Left cardiac atrium (tissue), 4 donors: Measurements from ENCODE around the gene POU5F2. TPM values are rescaled to one million over a fixed set of nuclear protein-coding genes. Genes with fewer than 3 reads are reported as not detected.
A peak's percentile ranks its signal among the peaks of the same experiment; 100 is the strongest.

Source experiments
- ATAC-seq, 2 donors: fragments of 200-7000 bp; cut with Tn5 transposase; one replicate each; pipeline ENCODE4 v1.9.1; 2020; ENCODE audit warnings: mild to moderate bottlenecking in 2 of 2, moderate library complexity in 2 of 2
- DNase-seq: peaks from one replicate; pipeline ENCODE4 v3.0.0-alpha.2; 2020
- intact Hi-C, 2 donors: fragments of 100-400 bp; cut with DNase I; formaldehyde crosslinking; loops; one replicate each; pipeline versions ENCODE4 v1.14.1 to v1.15.1; 2022 to 2023
- total RNA-seq, 2 donors: library from RNA; stranded (reverse); fragmentation: NEBNext Ultra II Directional; extraction: Animal tissue kit (Norgen Biotek cat#: 25700); gene quantifications; one replicate each; pipeline ENCODE4 v1.2.1, GENCODE V29; 2021
- donor health status: DM: no; HTN: yes; CAD: no.
- donor health status: DM: no; HTN: yes; CAD: no; lungs with severe emphysema.
- donor health status: DM: yes; HTN: yes; CAD: no.
- donor health status: Dilated cardiomyopathy.

POU5F2 gene
- total RNA-seq, 2 donors from 2014 or later: 0.35 to 0.60 TPM

DNA sequence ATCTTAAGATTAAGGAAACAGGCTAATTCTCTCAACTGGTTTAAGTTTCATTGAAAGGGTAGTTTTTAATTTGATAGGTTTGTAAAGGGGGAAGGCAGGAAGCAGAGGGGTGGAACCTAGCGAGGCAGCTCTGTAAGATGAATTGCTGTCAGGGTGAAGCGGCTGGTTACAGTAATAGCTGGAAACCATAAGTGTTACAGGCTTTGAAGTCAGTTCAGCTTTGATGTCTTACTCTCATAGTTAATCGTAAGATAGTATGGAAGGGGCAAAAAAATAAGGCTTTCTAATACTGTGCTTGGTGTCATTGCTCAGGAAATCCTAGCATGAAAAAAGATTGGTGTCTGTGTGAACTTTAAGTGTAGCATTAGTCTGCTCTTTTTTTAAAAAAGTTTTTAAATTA is 20.3 kb downstream of the POU5F2 start:
- intact Hi-C loops: no loop called here
- DNase-seq: no peak
- no peak for ATAC-seq

DNA sequence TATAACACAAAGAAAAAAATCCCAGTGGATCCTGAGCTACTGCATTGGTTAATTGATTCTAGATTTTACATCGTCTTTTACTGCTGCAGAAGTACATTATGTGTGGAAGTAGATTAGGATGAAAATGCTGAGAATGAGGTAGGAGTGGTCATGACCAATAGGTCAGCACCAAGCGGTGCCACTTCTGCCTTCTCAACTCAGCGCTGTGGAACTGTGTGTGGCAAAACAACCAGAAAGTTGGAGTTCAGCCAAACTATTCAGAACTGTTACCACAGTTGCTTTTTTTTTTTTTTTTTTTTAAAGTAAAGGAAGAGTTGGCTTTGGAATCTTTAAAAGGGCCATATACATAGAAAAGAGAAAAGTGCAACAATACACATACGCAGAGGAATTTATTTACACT is 24.2 kb downstream of the POU5F2 start:
- peak; percentile 29 for DNase-seq
- intact Hi-C loops: no loop called here
- ATAC-seq: peak; percentile 78 to 82

DNA sequence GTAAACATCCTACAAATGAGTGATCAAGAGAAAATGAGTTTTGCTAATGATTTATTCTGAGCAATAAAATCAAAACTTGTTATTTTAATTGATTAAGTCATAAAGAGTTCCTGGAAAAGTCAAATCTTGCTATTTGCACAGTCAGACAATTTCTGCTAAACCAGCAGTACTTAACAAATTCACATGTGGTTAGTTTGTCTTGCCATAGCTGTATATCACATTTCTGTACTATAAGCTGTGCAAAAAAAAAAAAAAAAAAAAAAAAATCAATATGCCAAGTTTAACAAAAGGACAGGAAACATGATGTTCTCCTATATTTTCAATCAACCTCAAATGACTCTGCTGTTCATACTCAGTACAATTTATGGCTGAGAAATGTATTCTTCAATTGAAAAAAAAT is 24.9 kb downstream of the POU5F2 start:
- intact Hi-C loops: no loop called here
- ATAC-seq: no peak
- no peak for DNase-seq

DNA sequence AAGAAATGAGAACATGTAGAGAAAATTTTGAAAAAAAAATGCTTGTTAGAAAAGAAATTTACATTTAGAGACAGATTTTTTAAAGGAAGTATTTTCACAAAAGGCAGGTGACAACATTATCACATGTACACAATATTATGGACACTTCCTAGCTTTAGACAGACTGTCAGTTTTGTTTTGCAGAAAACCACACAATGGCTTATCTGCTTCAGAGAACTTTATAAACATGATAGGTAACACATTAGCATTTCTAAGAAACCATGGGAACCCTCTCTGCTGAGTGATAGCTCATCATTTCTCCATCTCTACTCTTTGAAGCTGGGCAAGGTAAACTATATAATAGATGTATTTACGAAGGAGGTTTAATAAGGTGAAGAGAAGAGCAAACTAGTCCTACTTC is 25.6 kb downstream of the POU5F2 start:
- no peak for ATAC-seq
- intact Hi-C loops: no loop called here
- DNase-seq: no peak

DNA sequence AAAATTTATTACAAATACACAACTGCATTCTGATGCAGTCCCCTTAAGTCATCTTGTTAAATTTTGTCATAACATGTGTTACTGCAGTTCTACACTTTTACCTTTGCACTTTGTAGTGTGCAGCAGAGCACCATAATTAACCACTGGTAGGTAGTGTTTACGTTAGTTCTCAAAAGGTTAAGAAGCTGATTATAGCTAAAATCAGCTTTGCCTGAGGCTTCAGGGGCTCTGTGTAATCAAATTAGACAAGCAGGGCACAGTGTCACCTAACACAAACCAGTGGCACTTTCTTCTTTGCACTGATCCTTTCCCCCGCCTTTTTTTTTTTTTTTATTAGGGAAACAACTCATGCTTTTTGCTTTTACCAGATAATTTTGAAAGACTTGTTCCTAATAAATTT is 26.1 kb downstream of the POU5F2 start:
- intact Hi-C loops: no loop called here
- DNase-seq (no peak), ATAC-seq (no peak)

DNA sequence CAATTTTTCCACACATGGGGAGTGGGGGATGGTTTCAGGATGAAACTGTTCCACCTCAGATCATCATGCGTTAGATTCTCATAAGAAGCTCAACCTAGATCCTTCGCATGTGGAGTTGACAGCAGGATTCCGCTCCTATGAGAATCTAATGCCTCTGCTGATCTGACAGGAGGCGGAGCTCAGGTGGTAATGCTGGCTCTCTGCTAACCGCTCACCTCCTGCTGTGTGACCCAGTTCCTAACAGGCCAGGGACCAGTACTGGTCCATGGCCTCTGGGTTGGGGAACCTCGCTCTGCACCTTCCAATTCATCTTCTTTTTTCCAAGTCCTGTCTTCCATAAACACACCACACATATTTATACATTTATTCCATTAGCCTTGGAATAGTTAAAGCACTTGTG is 33.0 kb downstream of the POU5F2 start:
- ATAC-seq (no peak), DNase-seq (no peak)
- intact Hi-C loops: no loop called here

DNA sequence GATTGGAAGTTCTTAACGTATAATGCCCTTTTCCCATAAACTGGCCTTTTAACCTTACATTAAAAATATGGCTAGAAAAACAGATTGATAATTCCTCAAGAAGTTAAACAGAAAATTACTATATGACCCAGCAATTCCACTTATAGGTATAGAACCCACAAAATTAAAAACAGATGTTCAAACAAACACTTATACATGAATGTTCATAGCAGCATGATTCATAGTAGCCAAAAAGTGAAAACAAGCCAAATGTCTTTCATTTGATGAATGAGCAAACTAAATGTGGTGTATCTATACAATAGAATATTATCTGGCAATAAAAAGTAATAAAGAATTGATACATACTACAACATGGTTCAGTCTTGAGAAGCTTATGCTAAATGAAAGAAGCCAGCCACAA is 35.5 kb downstream of the POU5F2 start:
- intact Hi-C loops: no loop called here
- ATAC-seq (no peak), DNase-seq (no peak)

DNA sequence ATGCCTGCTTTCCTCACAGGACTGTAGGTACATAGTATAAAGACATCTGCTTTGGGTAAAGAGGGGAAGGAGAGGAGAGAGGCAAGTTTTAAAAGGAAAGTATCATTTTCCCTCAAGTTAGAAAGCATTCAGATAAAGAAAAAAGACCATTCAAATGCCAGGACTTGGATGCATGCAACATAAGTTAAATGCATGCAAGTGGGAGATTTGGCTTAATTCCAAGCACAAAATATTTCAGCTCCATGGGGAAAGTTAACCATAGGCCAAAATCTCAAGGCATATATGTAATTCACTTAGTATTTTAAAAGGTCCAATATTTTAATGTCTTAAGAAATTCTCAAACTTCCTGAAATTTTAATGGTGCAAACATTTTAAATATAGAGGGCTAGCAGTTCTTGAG is 36.4 kb downstream of the POU5F2 start:
- ATAC-seq (no peak), DNase-seq (no peak)
- intact Hi-C loops: no loop called here

DNA sequence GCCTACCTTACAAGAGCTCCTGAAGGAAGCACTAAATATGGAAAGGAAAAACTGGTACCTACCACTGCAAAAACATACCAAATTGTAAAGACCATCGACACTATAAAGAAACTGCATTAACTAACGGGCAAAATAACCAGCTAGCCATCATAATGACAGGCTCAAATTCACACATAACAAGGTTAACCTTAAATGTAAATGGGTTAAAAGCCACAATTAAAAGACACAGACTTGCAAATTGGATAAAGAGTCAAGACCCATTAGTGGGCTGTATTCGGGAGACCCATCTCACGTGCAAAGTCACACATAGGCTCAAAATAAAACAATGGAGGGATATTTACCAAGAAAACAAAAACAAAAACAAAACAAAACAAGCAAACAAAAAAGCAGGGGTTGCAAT is 49.4 kb downstream of the POU5F2 start:
- ATAC-seq (no peak), DNase-seq (no peak)
- intact Hi-C loops: no loop called here

Other genes starting within 250 kb of the POU5F2 start
- gene NR2F1-AS1, start 160.4 kb downstream of the POU5F2 start, total RNA-seq: 10 to 100 TPM; 10.5 to 11.9 TPM
- gene NR2F1, start 158.4 kb downstream of the POU5F2 start, total RNA-seq: 10 to 100 TPM; 17.9 to 41.8 TPM